ENCODE data around the gene MYO5B. TPM values are rescaled to one million over a fixed set of nuclear protein-coding genes. Genes with fewer than 3 reads are reported as not detected.

The MYO5B gene
- total and polyA plus RNA-seq, 4 donors, result 5.4 to 23.4 (median 11.4) TPM

- TF ChIP-seq, protein P1, sequence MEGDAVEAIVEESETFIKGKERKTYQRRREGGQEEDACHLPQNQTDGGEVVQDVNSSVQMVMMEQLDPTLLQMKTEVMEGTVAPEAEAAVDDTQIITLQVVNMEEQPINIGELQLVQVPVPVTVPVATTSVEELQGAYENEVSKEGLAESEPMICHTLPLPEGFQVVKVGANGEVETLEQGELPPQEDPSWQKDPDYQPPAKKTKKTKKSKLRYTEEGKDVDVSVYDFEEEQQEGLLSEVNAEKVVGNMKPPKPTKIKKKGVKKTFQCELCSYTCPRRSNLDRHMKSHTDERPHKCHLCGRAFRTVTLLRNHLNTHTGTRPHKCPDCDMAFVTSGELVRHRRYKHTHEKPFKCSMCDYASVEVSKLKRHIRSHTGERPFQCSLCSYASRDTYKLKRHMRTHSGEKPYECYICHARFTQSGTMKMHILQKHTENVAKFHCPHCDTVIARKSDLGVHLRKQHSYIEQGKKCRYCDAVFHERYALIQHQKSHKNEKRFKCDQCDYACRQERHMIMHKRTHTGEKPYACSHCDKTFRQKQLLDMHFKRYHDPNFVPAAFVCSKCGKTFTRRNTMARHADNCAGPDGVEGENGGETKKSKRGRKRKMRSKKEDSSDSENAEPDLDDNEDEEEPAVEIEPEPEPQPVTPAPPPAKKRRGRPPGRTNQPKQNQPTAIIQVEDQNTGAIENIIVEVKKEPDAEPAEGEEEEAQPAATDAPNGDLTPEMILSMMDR (IDR thresholded peaks at IDR 0.05; ENCODE audit: low read depth, low read length, missing input control), result no peak
- TF ChIP-seq, protein P2, sequence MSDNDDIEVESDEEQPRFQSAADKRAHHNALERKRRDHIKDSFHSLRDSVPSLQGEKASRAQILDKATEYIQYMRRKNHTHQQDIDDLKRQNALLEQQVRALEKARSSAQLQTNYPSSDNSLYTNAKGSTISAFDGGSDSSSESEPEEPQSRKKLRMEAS (IDR thresholded peaks at IDR 0.05), result no peak
- TF ChIP-seq FOXA2 (IDR thresholded peaks at IDR 0.05), result no peak
- TF ChIP-seq ZBTB33 (IDR thresholded peaks at IDR 0.05), result no peak
- no peak for TF ChIP-seq NR2F2 (IDR thresholded peaks at IDR 0.05)
- no peak for TF ChIP-seq RAD21 (IDR thresholded peaks at IDR 0.05)
- no peak for TF ChIP-seq HNF4G (IDR thresholded peaks at IDR 0.05)
- no peak for TF ChIP-seq ATF3 (IDR thresholded peaks at IDR 0.05)
- no peak for TF ChIP-seq RXRA (IDR thresholded peaks at IDR 0.05)
- no peak for TF ChIP-seq HNF4A (conservative IDR thresholded peaks at IDR 0.05)
- TF ChIP-seq GABPA (IDR thresholded peaks at IDR 0.05 in 1 of 2, conservative IDR thresholded peaks at IDR 0.05 in 1 of 2), result no peak
- no peak for TF ChIP-seq REST (IDR thresholded peaks at IDR 0.05)
- TF ChIP-seq EGR1 (IDR thresholded peaks at IDR 0.05; ENCODE audit: low read depth in 2 of 2), result no peak
- no peak for TF ChIP-seq JUND (IDR thresholded peaks at IDR 0.05)
- TF ChIP-seq TAF1 (conservative IDR thresholded peaks at IDR 0.05), result no peak
- no peak for TF ChIP-seq YY1 (IDR thresholded peaks at IDR 0.05)
- no peak for DNase-seq (ENCODE audit: low spot score)
- H3K9ac ChIP-seq (ENCODE audit: low read depth in 1 of 2, low read length in 2 of 2), result no peak overlapping the region
- H3K27me3 ChIP-seq (ENCODE audit: control insufficient read depth in 4 of 4, insufficient read depth in 4 of 4, low read length in 3 of 4), result no peaks in the 10 kb centered on the region
- H3K4me1 ChIP-seq (ENCODE audit: control insufficient read depth in 4 of 4, insufficient read depth in 4 of 4, low read length in 3 of 4), result no peaks in the 10 kb centered on the region
- WGBS, result 92% methylated on average over 5 of the region's 5 CpGs
- no peak overlapping the region for H3K4me3 ChIP-seq (ENCODE audit: low read depth in 1 of 3, low read length in 3 of 3)
- no peak overlapping the region for H3K27ac ChIP-seq (ENCODE audit: low read depth in 1 of 2, low read length in 2 of 2)
- H3K9me3 ChIP-seq (ENCODE audit: control insufficient read depth in 4 of 4, low read length in 3 of 4), result no peaks in the 10 kb centered on the region
- H3K36me3 ChIP-seq (ENCODE audit: control insufficient read depth in 4 of 4, insufficient read depth in 3 of 4, low read depth in 1 of 4, low read length in 3 of 4), result peaks cover 0 to 3% (median 0%) of the 10 kb centered on the region in 4 donors
Measured at GRCh38 chr18:49988101-49988500, 206.8 kb downstream of the MYO5B start.

- Histone ChIP-seq H3K9me3 (ENCODE audit: control insufficient read depth in 4 of 4, low read length in 3 of 4) (no peaks in the 10 kb centered on the region), H3K4me1 (ENCODE audit: control insufficient read depth in 4 of 4, insufficient read depth in 4 of 4, low read length in 3 of 4) (no peaks in the 10 kb centered on the region), H3K27ac (ENCODE audit: low read depth in 1 of 2, low read length in 2 of 2) (no peak overlapping the region), H3K9ac (ENCODE audit: low read depth in 1 of 2, low read length in 2 of 2) (no peak overlapping the region), H3K27me3 (ENCODE audit: control insufficient read depth in 4 of 4, insufficient read depth in 4 of 4, low read length in 3 of 4) (no peaks in the 10 kb centered on the region), H3K36me3 (ENCODE audit: control insufficient read depth in 4 of 4, insufficient read depth in 3 of 4, low read depth in 1 of 4, low read length in 3 of 4) (peaks cover 0 to 3% (median 0%) of the 10 kb centered on the region in 4 donors), H3K4me3 (ENCODE audit: low read depth in 1 of 3, low read length in 3 of 3) (no peak overlapping the region)
- WGBS, result 86% methylated on average over 3 of the region's 3 CpGs
- no peak for DNase-seq (ENCODE audit: low spot score)
- TF ChIP-seq ATF3 (IDR thresholded peaks at IDR 0.05), result no peak
- TF ChIP-seq, protein P2 (IDR thresholded peaks at IDR 0.05), result no peak
- TF ChIP-seq SP1 (IDR thresholded peaks at IDR 0.05), result no peak
- TF ChIP-seq EGR1 (IDR thresholded peaks at IDR 0.05; ENCODE audit: low read depth in 2 of 2), result no peak
- TF ChIP-seq TAF1 (conservative IDR thresholded peaks at IDR 0.05), result no peak
- TF ChIP-seq, protein P1 (IDR thresholded peaks at IDR 0.05; ENCODE audit: low read depth, low read length, missing input control), result no peak
- no peak for TF ChIP-seq NR2F2 (IDR thresholded peaks at IDR 0.05)
- TF ChIP-seq REST (IDR thresholded peaks at IDR 0.05), result no peak
Measured at GRCh38 chr18:49985236-49985635, 209.7 kb downstream of the MYO5B start.

Measured in liver (tissue), 9 donors.